Esophagus muscularis mucosa (tissue), 3 donors: ENCODE data around the gene USP10.

Experiments
- CTCF ChIP-seq, 3 experiments: fragments of 200-600 bp in 2 of 3; fragments of 450-650 bp in 1 of 3; sonication (generic) in 2 of 3; IDR thresholded peaks; one replicate each; pipeline ENCODE4 v1.5.1; 2017 to 2019; ENCODE audit warnings: antibody characterized with exemption in 3 of 3, mild to moderate bottlenecking in 2 of 3, moderate library complexity in 1 of 3
- POLR2AphosphoS5 ChIP-seq, 2 donors: sonication (generic); formaldehyde crosslinking; IDR thresholded peaks; one replicate each; pipeline ENCODE4 v1.6.1; 2017; ENCODE audit warnings: antibody characterized with exemption in 2 of 2

- no peak for TF ChIP-seq CTCF (IDR thresholded peaks at IDR 0.05)
- peak; percentile 47 to 55 for TF ChIP-seq POLR2AphosphoS5 (IDR thresholded peaks at IDR 0.05)
Measured at GRCh38 chr16:84739349-84740124, 39.7 kb downstream of the USP10 start.
